M059J (cell line): ENCODE measurements around the gene EFHC1. TPM values are rescaled to one million over a fixed set of nuclear protein-coding genes. Genes with fewer than 3 reads are reported as not detected.

Experiments used
- DNase-seq: peaks from one replicate; pipeline ENCODE4 v3.0.0-alpha.2; 2012; ENCODE audit warnings: low read depth
- total RNA-seq: library from RNA; depleted of rRNA; stranded (reverse); fragments of >200 nt; shearing (Covaris generic); gene quantifications from 2 replicates; pipeline ENCODE4 v1.2.3, GENCODE V29; 2014; rRNA removed

The EFHC1 gene
- total RNA-seq, 1 experiment from 2014 or later = 44.4 TPM

GRCh38 chr6:52554684-52555280 is 134.6 kb downstream of the EFHC1 start:
- peak; percentile 64 for DNase-seq

GRCh38 chr6:52555518-52556233 is 135.5 kb downstream of the EFHC1 start:
- DNase-seq = no peak

- no peak for DNase-seq
Observed at GRCh38 chr6:52557389-52558265, 137.5 kb downstream of the EFHC1 start.

- no peak for DNase-seq
Observed at GRCh38 chr6:52558266-52559000, 138.3 kb downstream of the EFHC1 start.

- DNase-seq = peak; percentile 73
Observed at GRCh38 chr6:52560462-52560861, 140.3 kb downstream of the EFHC1 start.

- DNase-seq = no peak
Observed at GRCh38 chr6:52562911-52563310, 142.8 kb downstream of the EFHC1 start.

GRCh38 chr6:52564856-52565255 is 144.7 kb downstream of the EFHC1 start:
- DNase-seq = no peak

- no peak for DNase-seq
Observed at GRCh38 chr6:52566201-52566600, 146.1 kb downstream of the EFHC1 start.

- DNase-seq = peak; percentile 100
Observed at GRCh38 chr6:52566853-52567279, 146.7 kb downstream of the EFHC1 start.

- no peak for DNase-seq
Observed at GRCh38 chr6:52568320-52568719, 148.2 kb downstream of the EFHC1 start.

- no peak for DNase-seq
Observed at GRCh38 chr6:52570291-52570700, 150.2 kb downstream of the EFHC1 start.

GRCh38 chr6:52571099-52571755 is 151.1 kb downstream of the EFHC1 start:
- peak; percentile 82 for DNase-seq

GRCh38 chr6:52572536-52572935 is 152.4 kb downstream of the EFHC1 start:
- no peak for DNase-seq

GRCh38 chr6:52573295-52573694 is 153.2 kb downstream of the EFHC1 start:
- DNase-seq = peak; percentile 78

Other genes with a start within 250 kb of the EFHC1 start
- not detected in 2 replicates for gene IL17A, start 234.0 kb upstream of the EFHC1 start, total RNA-seq
- gene IL17F, start 175.8 kb upstream of the EFHC1 start, total RNA-seq = not detected in 2 replicates
- gene MCM3, start 135.6 kb upstream of the EFHC1 start, total RNA-seq = 135 and 211 TPM in 2 replicates
- 4.9 and 9.9 TPM in 2 replicates for gene PAQR8, start 58.2 kb upstream of the EFHC1 start, total RNA-seq
- 116 and 176 TPM in 2 replicates for gene TRAM2, start 156.7 kb downstream of the EFHC1 start, total RNA-seq